T-helper 1 cell treated with Interleukin-12 subunit alpha and Interleukin-12 subunit beta and Interleukin-4 antibody, amounts not matched to agents 30 μg/mL and 1 μg/mL, for 36 hours (primary cell): ENCODE measurements around the gene TRHDE.
"Not testable (repeated sequence)": the region's sequence is repeated elsewhere in the genome, so short reads cannot be mapped to it uniquely, and the experiment has no call there.

Experiments
- H3K27ac Mint-ChIP-seq: one replicate; pipeline ENCODE4 v1.8.0; 2021; ENCODE audit warnings: mild to moderate bottlenecking, mixed read lengths
- H3K27me3 Mint-ChIP-seq: one replicate; pipeline ENCODE4 v1.8.0; 2021; ENCODE audit warnings: low read depth, mixed read lengths
- H3K36me3 Mint-ChIP-seq: one replicate; pipeline ENCODE4 v1.8.0; 2021; ENCODE audit warnings: low read depth, mixed read lengths
- H3K4me1 Mint-ChIP-seq: one replicate; pipeline ENCODE4 v1.8.0; 2021; ENCODE audit warnings: low read depth, mixed read lengths
- H3K4me3 Mint-ChIP-seq: one replicate; pipeline ENCODE4 v1.8.0; 2021; ENCODE audit warnings: mild to moderate bottlenecking, moderate library complexity, mixed read lengths
- H3K9me3 Mint-ChIP-seq: one replicate; pipeline ENCODE4 v1.8.0; 2021; ENCODE audit warnings: mixed read lengths

TRHDE gene

DNA sequence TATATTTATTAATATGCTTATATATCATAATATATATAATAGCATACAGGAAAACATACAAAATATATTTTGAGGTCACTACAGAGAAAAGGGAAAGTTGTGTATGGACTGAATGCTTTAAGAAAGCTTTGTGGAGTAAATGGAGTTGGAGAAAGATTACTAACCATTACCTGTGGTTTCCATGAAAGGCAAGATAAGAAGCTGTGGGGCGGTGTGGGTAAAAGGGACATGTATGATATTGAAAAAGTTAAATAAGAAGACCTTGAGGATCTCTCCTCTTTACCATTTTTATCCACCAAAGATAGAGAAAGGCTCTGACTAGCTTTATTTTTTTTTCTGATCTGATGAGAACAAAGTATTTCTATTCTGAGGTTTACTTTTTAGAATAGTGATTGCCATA is 404.4 kb downstream of the TRHDE start:
- Mint-ChIP-seq H3K4me1 (no peaks in the 10 kb centered on the region), H3K4me3 (no peak overlapping the region), H3K27me3 (no peaks in the 10 kb centered on the region), H3K27ac (no peak overlapping the region), H3K36me3 (no peaks in the 10 kb centered on the region), H3K9me3 (peaks cover 4% of the 10 kb centered on the region)

DNA sequence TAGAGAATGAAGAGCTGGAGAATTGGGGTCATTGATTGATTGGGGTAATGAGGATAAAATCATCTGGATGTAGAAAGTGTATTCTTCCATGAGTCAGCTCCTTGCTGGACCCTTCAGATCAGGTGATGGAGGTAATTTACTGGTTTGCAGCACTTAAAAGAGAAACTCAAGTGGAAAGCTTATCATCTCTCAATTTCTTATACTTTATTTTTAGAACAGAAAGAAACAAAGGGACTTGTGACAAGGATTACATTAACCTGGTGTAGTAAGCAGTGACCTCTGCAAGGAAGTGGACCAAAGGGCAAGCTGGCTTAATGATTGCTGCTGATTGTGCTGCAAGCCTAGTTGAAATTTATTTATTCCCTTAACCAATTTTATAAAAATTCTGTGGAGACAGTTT is 405.0 kb downstream of the TRHDE start:
- Mint-ChIP-seq H3K9me3 (peaks cover 4% of the 10 kb centered on the region), H3K4me1 (no peaks in the 10 kb centered on the region), H3K27me3 (no peaks in the 10 kb centered on the region), H3K36me3 (no peaks in the 10 kb centered on the region), H3K4me3 (no peak overlapping the region), H3K27ac (no peak overlapping the region)

DNA sequence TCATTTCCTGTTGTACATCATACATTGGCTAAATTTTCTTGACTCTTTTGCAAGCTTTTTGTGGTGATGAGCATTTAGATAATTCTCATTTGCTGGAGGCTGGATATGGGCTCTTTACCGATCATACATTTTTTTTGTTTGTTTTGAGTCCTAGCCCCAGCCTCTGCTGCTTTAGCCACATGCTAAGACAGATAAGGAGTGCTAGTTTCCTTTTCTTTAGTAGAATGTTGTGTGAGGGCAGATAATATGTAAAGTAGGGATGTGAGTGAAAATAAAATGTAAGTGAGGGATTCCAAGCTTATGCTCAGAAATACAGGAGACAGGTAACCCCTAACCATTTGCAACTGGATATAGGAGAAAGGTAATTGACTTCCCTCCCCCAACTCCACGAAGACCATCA is 405.7 kb downstream of the TRHDE start:
- H3K36me3 Mint-ChIP-seq: no peaks in the 10 kb centered on the region
- no peak overlapping the region for H3K4me3 Mint-ChIP-seq
- no peaks in the 10 kb centered on the region for H3K27me3 Mint-ChIP-seq
- no peaks in the 10 kb centered on the region for H3K4me1 Mint-ChIP-seq
- no peak overlapping the region for H3K27ac Mint-ChIP-seq
- peaks cover 4% of the 10 kb centered on the region for H3K9me3 Mint-ChIP-seq

DNA sequence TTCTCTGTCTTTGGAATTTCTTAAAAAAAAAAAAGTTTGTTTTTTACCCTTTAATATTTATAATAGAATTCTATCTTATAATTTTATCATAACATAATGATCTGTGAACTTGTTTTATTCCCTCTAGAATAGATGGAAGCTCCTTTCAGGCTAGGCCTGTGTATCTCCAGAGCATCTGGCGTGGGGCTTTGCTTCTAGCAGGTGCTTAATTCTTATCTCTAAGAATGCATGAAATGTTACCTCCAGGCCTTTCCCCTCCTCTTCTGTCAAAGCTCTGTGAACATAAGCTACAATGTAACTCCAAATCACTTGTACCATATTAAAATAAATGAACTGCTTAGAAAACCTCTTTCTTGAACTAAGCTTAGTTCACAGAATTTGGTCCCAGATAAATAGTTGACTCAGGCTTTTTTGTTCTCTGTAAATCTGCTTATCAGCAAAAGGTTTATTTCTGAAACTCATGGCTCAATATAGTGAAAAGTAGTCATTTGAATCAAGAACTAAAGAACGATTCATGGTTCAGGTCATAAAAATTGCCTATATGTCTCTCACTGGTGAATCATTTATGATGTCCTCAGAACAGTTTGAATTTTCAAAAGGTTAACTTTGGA is 407.1 kb downstream of the TRHDE start:
- H3K27ac Mint-ChIP-seq: no peak overlapping the region
- no peaks in the 10 kb centered on the region for H3K36me3 Mint-ChIP-seq
- no peak overlapping the region for H3K4me3 Mint-ChIP-seq
- H3K4me1 Mint-ChIP-seq: no peaks in the 10 kb centered on the region
- no peaks in the 10 kb centered on the region for H3K27me3 Mint-ChIP-seq
- H3K9me3 Mint-ChIP-seq: no peaks in the 10 kb centered on the region

DNA sequence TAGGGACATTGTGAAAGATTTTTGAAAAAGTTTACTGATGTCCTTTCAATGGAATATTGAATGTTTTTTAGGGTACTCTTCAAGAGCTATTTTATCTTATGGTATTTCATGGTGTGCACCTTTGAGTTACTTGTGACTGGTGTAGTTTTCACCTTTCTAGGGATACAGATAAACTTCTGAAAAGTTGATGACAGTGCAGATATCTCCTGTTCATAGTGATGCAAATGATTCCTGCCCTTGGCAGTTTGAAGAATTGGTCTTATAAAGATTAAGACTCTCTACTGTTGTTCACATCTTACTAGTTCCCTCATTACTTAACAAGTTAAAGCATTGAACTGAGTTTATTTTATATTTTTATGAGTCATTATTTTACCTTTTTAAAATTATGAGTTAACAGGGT is 408.9 kb downstream of the TRHDE start:
- Mint-ChIP-seq H3K4me1 (no peaks in the 10 kb centered on the region), H3K27me3 (no peaks in the 10 kb centered on the region)

DNA sequence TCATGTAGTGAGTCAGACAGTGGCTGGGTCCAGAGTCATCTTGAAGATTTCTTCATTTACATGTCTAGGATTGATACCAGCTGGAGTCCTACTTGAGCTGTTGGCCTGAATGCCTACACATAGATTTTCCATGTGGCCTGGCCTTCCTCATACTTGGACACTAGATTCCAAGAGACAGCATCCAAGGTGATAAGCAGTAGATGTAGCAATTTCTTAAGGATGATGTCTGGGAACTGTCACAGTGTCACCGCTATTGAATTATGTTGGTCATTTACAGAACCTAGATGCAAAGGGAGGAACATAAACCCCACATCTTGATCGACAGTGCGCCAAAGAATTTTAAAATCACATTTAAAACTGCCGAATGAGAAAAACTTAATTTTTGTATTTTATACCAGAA is 412.3 kb downstream of the TRHDE start:
- H3K4me1 Mint-ChIP-seq: no peaks in the 10 kb centered on the region
- H3K9me3 Mint-ChIP-seq: no peaks in the 10 kb centered on the region
- no peaks in the 10 kb centered on the region for H3K36me3 Mint-ChIP-seq
- H3K27me3 Mint-ChIP-seq: no peaks in the 10 kb centered on the region
- H3K4me3 Mint-ChIP-seq: no peak overlapping the region
- H3K27ac Mint-ChIP-seq: no peak overlapping the region

More for the DNA sequence above, 408.9 kb downstream of the TRHDE start:
- Mint-ChIP-seq H3K27ac (no peak overlapping the region), H3K9me3 (no peaks in the 10 kb centered on the region), H3K36me3 (no peaks in the 10 kb centered on the region), H3K4me3 (no peak overlapping the region)

DNA sequence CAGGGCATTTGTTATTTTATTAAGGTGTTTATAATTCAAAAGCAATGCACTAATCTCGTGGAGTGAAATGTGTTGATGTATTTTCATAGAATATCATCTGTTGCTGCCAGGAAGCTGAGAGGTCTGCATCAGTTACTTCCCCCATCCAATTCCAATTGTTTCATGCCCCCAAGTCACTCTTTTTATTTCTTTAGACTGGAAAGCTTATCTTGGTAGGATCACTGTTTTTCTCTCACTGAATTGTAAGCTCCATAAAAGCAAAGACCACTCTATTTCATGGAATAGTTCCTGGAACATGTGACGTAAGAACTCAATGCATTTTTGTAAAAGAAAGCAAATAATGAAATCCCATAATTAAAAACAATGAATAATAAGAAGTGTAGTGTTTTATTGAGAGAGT is 420.2 kb downstream of the TRHDE start:
- no peaks in the 10 kb centered on the region for H3K36me3 Mint-ChIP-seq
- H3K4me3 Mint-ChIP-seq: no peak overlapping the region
- H3K27me3 Mint-ChIP-seq: no peaks in the 10 kb centered on the region
- no peaks in the 10 kb centered on the region for H3K4me1 Mint-ChIP-seq
- no peak overlapping the region for H3K27ac Mint-ChIP-seq
- H3K9me3 Mint-ChIP-seq: no peaks in the 10 kb centered on the region

DNA sequence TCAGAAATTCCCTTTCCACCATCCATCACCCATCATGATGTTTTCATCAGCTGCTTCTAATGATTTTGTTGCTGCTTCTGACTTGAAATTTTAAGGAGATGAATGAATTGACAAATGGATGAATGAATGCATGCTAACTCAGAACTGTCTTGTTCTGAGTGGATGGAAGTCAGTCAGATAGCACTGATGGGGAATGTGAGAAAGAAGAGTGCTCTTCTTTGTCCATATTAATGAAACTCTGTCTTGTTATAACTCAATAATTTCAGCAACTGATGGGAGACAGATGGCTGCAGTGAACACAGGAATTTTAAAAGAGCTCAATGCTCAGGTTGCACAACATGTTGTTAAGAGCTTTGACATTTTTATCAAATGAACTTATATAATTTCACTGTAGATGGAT is 422.0 kb downstream of the TRHDE start:
- no peaks in the 10 kb centered on the region for H3K36me3 Mint-ChIP-seq
- H3K27ac Mint-ChIP-seq: no peak overlapping the region
- no peaks in the 10 kb centered on the region for H3K9me3 Mint-ChIP-seq
- no peaks in the 10 kb centered on the region for H3K27me3 Mint-ChIP-seq
- H3K4me1 Mint-ChIP-seq: no peaks in the 10 kb centered on the region
- no peak overlapping the region for H3K4me3 Mint-ChIP-seq

DNA sequence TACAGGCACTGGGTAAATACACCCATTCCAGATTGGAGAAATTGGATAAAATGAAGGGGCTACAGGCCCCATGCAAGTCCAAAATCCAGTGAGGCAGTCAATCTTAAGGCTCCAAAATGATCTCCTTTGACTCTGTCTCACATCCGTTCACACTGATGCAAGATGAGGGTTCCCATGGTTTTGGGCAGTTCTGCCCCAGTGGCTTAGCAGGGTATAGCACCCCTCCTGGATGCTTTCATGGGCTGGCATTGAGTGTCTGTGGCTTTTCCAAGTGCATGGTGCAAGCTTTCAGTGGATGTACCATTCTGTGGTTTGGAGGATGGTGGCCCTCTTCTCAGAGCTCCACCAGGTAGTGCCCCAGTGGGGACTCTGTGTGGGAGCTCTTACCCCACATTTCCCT is 427.2 kb downstream of the TRHDE start:
- Mint-ChIP-seq H3K27me3 (no peaks in the 10 kb centered on the region), H3K27ac (no peak overlapping the region), H3K4me1 (no peaks in the 10 kb centered on the region), H3K4me3 (no peak overlapping the region), H3K36me3 (no peaks in the 10 kb centered on the region), H3K9me3 (peaks cover 6% of the 10 kb centered on the region)

DNA sequence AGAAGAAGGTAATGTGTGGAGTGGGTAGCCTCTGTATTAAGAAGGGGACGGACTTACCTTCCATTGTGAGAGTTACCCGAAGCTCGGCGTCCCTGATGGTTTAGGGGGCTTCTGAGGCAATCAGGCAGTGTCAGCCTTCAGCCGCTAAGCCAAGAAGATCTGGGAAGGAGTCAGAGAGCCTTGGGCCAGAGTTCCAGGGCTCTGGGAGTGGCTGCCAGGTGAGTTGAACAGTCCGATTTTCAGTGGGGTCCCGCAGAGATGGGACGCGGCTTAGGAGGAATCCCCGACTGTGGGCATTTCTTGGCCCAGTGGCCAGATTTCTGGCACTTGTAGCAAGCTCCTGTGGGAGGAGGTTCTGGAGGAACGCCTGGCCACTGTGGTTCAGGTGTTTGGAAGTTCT is 439.9 kb downstream of the TRHDE start:
- not testable (repeated sequence) for H3K9me3 Mint-ChIP-seq, H3K27ac Mint-ChIP-seq, H3K27me3 Mint-ChIP-seq, H3K4me3 Mint-ChIP-seq, H3K36me3 Mint-ChIP-seq, H3K4me1 Mint-ChIP-seq

DNA sequence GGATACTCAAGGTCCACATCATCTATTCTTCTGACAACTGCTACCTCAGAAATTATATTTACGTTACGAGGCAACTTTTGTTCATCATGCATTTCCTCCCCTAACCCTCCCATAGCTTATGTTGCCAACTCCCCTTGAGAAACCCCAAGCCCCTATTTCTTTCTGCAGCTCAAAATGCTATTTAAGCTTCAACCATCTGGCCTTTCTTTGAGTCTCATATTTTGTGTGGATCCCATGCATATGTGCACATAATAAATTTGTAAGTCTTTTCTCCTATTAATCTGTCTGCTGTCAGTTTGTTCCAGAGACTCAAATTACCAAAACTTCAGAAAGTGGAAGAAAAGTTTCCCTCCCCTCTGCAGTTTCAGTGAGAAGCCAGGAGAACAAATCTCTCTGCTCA is 444.1 kb downstream of the TRHDE start:
- Mint-ChIP-seq H3K27me3 (no peaks in the 10 kb centered on the region), H3K36me3 (no peaks in the 10 kb centered on the region), H3K4me1 (no peaks in the 10 kb centered on the region), H3K9me3 (peaks cover 4% of the 10 kb centered on the region), H3K27ac (no peak overlapping the region), H3K4me3 (no peak overlapping the region)

DNA sequence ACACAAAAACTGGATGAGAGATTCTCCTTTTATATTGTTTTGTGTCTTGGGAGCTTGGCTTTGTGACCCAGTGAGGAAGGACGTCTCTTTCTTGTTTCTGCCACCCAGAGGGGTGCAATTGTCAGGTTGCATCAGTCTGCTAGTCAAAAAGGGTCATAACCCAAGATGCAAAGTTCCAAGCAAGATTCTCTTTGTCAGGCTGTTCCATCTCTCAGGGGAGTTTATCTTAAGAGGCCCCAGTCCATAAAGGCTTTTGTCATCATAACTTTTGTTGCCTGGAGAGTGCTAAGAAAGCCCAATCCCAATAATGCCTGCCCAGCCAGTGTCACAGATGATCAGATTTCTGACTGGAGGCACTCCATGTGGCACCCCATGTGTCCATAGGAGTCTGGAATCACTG is 444.9 kb downstream of the TRHDE start:
- Mint-ChIP-seq H3K4me3 (no peak overlapping the region), H3K4me1 (no peaks in the 10 kb centered on the region), H3K27ac (no peak overlapping the region), H3K36me3 (no peaks in the 10 kb centered on the region), H3K27me3 (no peaks in the 10 kb centered on the region), H3K9me3 (peaks cover 4% of the 10 kb centered on the region)
